ENCODE results near the gene PJA2.

PJA2 gene

DNA sequence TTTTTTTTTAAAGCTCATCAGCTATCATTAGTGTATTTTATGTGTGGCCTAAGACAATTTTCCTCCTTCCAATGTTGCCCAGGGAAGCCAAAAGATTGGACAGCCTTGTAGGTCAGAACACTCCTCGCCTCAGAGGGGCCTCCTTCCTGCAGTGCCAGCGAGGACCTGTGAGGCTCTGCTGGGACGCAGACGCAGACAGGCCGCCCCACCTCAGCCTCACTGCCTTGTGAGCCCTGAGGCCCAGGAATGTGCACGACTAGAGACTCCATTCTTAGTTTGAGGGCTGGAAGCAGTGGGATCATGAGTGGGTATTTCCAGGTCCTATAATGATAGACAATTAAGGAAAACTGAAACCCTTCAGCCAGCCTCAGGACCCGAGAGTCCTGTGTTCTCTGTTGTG, 85.4 kb downstream of the PJA2 start:
- Histone ChIP-seq H3K27ac (ENCODE audit: low read depth, low read length) (no peak overlapping the region), H3K9ac (ENCODE audit: low read length) (no peak overlapping the region), H3K9me3 (ENCODE audit: control insufficient read depth, insufficient read depth, low read depth, low read length) (no peaks in the 10 kb centered on the region), H3K4me1 (ENCODE audit: control insufficient read depth, insufficient read depth, low read length) (no peaks in the 10 kb centered on the region), H3K27me3 (ENCODE audit: control insufficient read depth, insufficient read depth, low read length) (no peaks in the 10 kb centered on the region), H3K4me3 (ENCODE audit: low read depth, low read length) (no peak overlapping the region), H3K36me3 (ENCODE audit: control insufficient read depth, insufficient read depth, low read length) (no peaks in the 10 kb centered on the region)

DNA sequence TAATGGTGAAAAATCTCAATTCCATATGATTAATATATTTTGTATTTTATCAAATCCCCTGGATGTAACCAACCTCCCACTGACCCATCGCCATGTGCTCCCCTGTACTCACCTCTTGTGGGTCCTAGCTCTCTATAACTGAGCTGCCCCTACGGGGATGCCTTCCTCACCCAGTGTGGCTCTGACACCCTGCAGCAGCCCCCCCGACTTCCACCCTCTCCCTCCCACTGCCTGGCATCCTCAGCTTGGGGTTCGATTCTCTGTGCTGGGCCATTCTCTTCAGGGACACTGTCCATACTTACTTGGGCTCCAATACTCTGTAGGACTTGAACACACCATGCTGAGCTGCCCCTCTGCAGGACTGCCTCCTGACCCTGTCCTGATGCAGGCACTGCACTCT, 87.1 kb downstream of the PJA2 start:
- no peak overlapping the region for H3K9ac ChIP-seq (ENCODE audit: low read length)

DNA sequence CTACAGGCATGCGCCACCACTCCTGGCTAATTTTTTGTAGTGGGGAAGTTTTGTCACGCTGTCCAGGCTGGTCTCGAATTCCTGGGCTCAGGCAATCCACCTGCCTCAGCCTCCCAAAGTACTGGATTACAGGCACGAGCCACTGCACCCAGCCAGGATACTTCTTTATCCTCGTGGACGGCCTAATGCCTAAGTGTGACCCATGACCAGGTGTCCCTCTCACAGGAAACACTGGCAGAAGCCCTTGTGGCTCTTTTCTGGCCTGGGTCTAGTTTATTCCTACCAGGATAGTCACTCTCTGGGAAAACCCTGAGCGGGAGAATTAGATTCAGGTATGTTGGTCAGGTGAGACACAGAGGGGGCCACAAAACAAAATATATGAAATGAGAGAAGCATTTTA, 90.4 kb downstream of the PJA2 start:
- no peaks in the 10 kb centered on the region for H3K4me1 ChIP-seq (ENCODE audit: control insufficient read depth, insufficient read depth, low read length)
- no peaks in the 10 kb centered on the region for H3K9me3 ChIP-seq (ENCODE audit: control insufficient read depth, insufficient read depth, low read depth, low read length)
- no peak overlapping the region for H3K27ac ChIP-seq (ENCODE audit: low read depth, low read length)
- no peak overlapping the region for H3K9ac ChIP-seq (ENCODE audit: low read length)
- H3K4me3 ChIP-seq (ENCODE audit: low read depth, low read length): no peak overlapping the region
- H3K27me3 ChIP-seq (ENCODE audit: control insufficient read depth, insufficient read depth, low read length): no peaks in the 10 kb centered on the region
- H3K36me3 ChIP-seq (ENCODE audit: control insufficient read depth, insufficient read depth, low read length): no peaks in the 10 kb centered on the region

More for the DNA sequence above, 87.1 kb downstream of the PJA2 start:
- Histone ChIP-seq H3K4me3 (ENCODE audit: low read depth, low read length) (no peak overlapping the region), H3K4me1 (ENCODE audit: control insufficient read depth, insufficient read depth, low read length) (no peaks in the 10 kb centered on the region), H3K9me3 (ENCODE audit: control insufficient read depth, insufficient read depth, low read depth, low read length) (no peaks in the 10 kb centered on the region), H3K27ac (ENCODE audit: low read depth, low read length) (no peak overlapping the region), H3K27me3 (ENCODE audit: control insufficient read depth, insufficient read depth, low read length) (no peaks in the 10 kb centered on the region), H3K36me3 (ENCODE audit: control insufficient read depth, insufficient read depth, low read length) (no peaks in the 10 kb centered on the region)

DNA sequence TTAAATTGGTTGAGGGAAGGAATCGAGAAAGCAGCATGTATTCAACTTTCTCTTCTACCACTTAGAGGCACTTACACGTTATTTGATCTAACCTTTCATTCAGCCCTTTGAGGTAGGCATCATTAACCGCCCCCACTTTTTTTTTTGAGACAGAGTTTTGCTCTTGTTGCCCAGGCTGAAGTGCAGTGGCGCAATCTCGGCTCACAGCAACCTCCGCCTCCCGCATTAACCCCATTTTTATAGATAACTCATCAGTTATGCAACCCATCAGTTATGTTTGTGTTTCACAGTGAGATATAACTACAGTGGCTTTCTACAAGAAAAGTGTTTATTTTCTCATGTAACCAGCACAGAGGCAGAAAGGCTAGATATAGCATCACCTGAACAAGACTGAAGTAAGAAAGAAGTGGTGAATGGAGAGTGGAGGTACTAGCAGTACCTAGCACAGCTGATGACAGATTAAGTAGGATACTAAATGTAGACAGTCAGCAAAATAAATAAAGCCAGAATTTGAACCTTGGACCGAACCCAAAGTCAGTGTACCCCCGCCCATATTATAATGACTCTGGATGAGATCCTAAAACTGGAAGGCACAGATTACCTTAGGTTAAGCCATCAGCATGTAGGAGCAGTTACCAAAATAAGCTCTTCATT, 91.2 kb downstream of the PJA2 start:
- Histone ChIP-seq H3K36me3 (ENCODE audit: control insufficient read depth, insufficient read depth, low read length) (no peaks in the 10 kb centered on the region), H3K9ac (ENCODE audit: low read length) (no peak overlapping the region), H3K27me3 (ENCODE audit: control insufficient read depth, insufficient read depth, low read length) (no peaks in the 10 kb centered on the region), H3K9me3 (ENCODE audit: control insufficient read depth, insufficient read depth, low read depth, low read length) (no peaks in the 10 kb centered on the region), H3K4me3 (ENCODE audit: low read depth, low read length) (no peak overlapping the region), H3K4me1 (ENCODE audit: control insufficient read depth, insufficient read depth, low read length) (no peaks in the 10 kb centered on the region), H3K27ac (ENCODE audit: low read depth, low read length) (no peak overlapping the region)

DNA sequence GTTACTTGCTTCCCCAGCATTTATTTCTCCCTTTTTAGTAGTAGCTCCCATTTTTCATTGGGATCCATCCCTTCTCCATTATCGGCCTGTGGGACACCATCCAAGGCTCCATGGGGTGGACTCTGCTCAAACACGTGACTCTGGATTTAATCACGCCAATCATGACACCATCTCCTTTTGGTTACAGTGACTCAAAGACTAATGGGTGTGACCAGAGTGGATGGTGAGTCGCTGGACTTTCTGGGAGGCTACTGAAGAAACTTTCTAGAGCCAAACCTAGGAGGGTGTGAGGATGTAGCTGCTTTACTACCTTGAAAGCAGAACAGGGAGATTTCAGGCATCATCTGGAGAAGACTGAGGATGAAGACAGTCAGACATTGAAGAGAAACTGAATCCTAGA, 93.1 kb downstream of the PJA2 start:
- no peaks in the 10 kb centered on the region for H3K9me3 ChIP-seq (ENCODE audit: control insufficient read depth, insufficient read depth, low read depth, low read length)
- H3K36me3 ChIP-seq (ENCODE audit: control insufficient read depth, insufficient read depth, low read length): no peaks in the 10 kb centered on the region
- no peaks in the 10 kb centered on the region for H3K27me3 ChIP-seq (ENCODE audit: control insufficient read depth, insufficient read depth, low read length)
- H3K27ac ChIP-seq (ENCODE audit: low read depth, low read length): no peak overlapping the region
- no peak overlapping the region for H3K4me3 ChIP-seq (ENCODE audit: low read depth, low read length)
- H3K9ac ChIP-seq (ENCODE audit: low read length): no peak overlapping the region
- no peaks in the 10 kb centered on the region for H3K4me1 ChIP-seq (ENCODE audit: control insufficient read depth, insufficient read depth, low read length)

DNA sequence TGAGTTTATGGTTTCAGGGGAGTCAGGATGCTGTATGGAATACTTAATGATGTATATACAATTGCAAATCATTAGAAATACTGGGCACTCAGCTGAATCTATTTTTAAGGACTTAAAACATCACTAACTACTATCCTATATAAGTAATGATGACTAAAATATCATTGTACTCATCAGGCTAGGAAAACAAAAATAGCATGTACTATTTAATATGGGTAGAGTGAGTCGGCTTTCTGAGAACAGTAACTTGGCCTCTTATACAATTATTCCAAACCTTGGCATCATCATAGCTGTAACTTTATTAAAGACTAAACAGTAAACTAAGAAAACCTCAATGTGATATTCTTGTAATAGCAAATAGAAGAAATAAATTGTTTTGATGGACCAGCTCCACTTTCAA, 94.5 kb downstream of the PJA2 start:
- no peaks in the 10 kb centered on the region for H3K9me3 ChIP-seq (ENCODE audit: control insufficient read depth, insufficient read depth, low read depth, low read length)
- no peak overlapping the region for H3K4me3 ChIP-seq (ENCODE audit: low read depth, low read length)
- no peak overlapping the region for H3K27ac ChIP-seq (ENCODE audit: low read depth, low read length)
- H3K27me3 ChIP-seq (ENCODE audit: control insufficient read depth, insufficient read depth, low read length): no peaks in the 10 kb centered on the region
- H3K36me3 ChIP-seq (ENCODE audit: control insufficient read depth, insufficient read depth, low read length): no peaks in the 10 kb centered on the region
- H3K4me1 ChIP-seq (ENCODE audit: control insufficient read depth, insufficient read depth, low read length): no peaks in the 10 kb centered on the region
- no peak overlapping the region for H3K9ac ChIP-seq (ENCODE audit: low read length)

DNA sequence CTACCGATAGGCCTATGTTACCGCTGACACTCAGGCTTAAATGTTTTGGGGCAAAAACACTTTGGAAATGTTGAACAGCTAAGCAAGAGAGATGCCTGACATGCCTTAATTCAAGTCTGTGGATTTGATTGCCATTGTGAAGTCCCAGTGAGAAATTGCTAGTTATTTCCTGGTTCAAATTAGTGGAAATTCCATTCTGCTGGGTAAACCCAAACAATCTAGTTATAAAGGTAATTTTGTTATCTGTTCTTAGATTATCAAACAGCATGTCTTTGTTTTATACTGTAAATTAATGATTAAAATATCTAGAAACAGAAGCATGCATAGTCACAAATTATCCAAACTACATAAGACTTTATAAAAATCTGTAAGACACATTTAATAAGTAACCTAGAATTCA, 96.6 kb downstream of the PJA2 start:
- Histone ChIP-seq H3K27me3 (ENCODE audit: control insufficient read depth, insufficient read depth, low read length) (no peaks in the 10 kb centered on the region), H3K9ac (ENCODE audit: low read length) (no peak overlapping the region)

DNA sequence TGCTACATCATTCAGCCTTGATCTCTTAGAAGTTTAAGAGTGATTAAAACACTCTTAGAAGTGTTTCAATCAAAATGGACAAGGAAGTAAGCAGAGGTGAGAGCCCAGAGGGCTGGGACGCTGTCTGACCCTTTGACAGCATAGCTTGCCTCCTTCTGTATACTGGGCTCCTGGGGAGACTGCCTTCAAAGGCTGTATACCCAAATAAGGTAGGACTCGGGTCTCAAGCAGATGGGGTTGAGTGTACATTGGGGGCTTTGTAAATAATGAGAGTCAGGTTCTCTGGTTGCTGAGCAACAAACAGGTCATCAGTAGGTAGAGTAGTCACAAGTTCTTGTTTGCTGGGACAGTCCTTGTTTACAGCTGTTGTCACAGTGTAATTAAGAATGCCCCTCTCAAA, 97.1 kb downstream of the PJA2 start:
- Histone ChIP-seq H3K36me3 (ENCODE audit: control insufficient read depth, insufficient read depth, low read length) (no peaks in the 10 kb centered on the region), H3K9ac (ENCODE audit: low read length) (no peak overlapping the region), H3K27ac (ENCODE audit: low read depth, low read length) (no peak overlapping the region), H3K4me3 (ENCODE audit: low read depth, low read length) (no peak overlapping the region), H3K4me1 (ENCODE audit: control insufficient read depth, insufficient read depth, low read length) (no peaks in the 10 kb centered on the region), H3K9me3 (ENCODE audit: control insufficient read depth, insufficient read depth, low read depth, low read length) (no peaks in the 10 kb centered on the region), H3K27me3 (ENCODE audit: control insufficient read depth, insufficient read depth, low read length) (no peaks in the 10 kb centered on the region)

More for the DNA sequence above, 96.6 kb downstream of the PJA2 start:
- H3K9me3 ChIP-seq (ENCODE audit: control insufficient read depth, insufficient read depth, low read depth, low read length): no peaks in the 10 kb centered on the region
- H3K36me3 ChIP-seq (ENCODE audit: control insufficient read depth, insufficient read depth, low read length): no peaks in the 10 kb centered on the region
- no peak overlapping the region for H3K27ac ChIP-seq (ENCODE audit: low read depth, low read length)
- H3K4me1 ChIP-seq (ENCODE audit: control insufficient read depth, insufficient read depth, low read length): no peaks in the 10 kb centered on the region
- no peak overlapping the region for H3K4me3 ChIP-seq (ENCODE audit: low read depth, low read length)

DNA sequence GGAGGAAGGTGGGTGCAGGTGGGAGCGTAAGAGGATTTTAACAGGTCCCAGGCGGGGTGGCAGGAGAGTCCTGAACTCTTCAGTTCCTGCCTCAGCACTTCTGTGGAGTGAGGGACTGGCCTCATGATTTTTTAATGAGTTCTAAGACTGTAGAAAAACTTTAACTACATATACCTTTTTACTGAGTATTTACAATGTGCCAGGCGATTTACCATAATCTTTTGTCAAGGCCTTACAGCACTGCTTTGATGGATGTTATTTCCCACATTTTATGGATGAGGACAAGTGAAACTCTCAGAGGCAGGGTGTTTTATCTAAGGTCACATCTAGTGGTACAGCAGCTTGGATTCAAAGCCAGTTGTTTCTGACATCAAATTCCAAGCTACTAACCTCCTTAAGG, 99.5 kb downstream of the PJA2 start:
- Histone ChIP-seq H3K36me3 (ENCODE audit: control insufficient read depth, insufficient read depth, low read length) (no peaks in the 10 kb centered on the region), H3K27me3 (ENCODE audit: control insufficient read depth, insufficient read depth, low read length) (no peaks in the 10 kb centered on the region), H3K9me3 (ENCODE audit: control insufficient read depth, insufficient read depth, low read depth, low read length) (no peaks in the 10 kb centered on the region), H3K27ac (ENCODE audit: low read depth, low read length) (no peak overlapping the region), H3K4me1 (ENCODE audit: control insufficient read depth, insufficient read depth, low read length) (no peaks in the 10 kb centered on the region), H3K9ac (ENCODE audit: low read length) (no peak overlapping the region), H3K4me3 (ENCODE audit: low read depth, low read length) (no peak overlapping the region)

DNA sequence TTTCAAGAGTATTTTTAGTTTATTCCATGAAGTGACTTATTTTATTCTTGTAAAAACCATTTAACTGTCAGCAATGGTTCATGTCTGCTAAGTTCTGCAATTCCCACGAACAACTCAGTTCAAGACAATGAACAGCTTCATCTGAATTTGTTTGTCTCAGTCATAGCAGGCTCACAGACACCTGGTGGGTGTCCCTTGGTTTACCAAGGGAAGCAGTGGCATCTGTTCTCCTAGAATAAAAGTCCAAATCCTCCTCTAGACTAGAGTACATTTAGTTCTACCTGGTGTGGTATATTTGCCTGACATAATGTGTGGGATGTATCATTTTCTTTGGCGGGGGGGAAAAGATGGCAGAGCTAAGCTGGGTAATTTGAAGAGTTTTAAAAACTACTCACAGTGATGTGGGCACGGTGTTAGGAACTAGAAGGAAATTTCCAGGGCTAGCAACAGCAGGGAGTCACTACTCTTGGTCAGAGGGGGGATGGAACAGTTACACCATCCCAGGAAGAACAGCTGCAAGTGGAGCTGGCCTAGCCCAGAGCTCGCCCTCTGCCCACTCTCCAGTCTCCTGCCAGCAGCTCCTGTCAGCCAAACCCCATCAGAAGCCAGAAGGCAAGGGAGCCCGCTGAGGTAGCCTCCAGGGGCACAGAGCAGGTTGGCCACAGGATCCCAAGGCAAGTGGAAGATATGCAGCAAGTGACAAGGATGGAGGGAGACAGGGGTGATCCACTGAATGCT, 100.3 kb downstream of the PJA2 start:
- Histone ChIP-seq H3K36me3 (ENCODE audit: control insufficient read depth, insufficient read depth, low read length) (no peaks in the 10 kb centered on the region), H3K4me1 (ENCODE audit: control insufficient read depth, insufficient read depth, low read length) (no peaks in the 10 kb centered on the region), H3K4me3 (ENCODE audit: low read depth, low read length) (no peak overlapping the region), H3K9ac (ENCODE audit: low read length) (no peak overlapping the region), H3K27me3 (ENCODE audit: control insufficient read depth, insufficient read depth, low read length) (no peaks in the 10 kb centered on the region), H3K27ac (ENCODE audit: low read depth, low read length) (no peak overlapping the region), H3K9me3 (ENCODE audit: control insufficient read depth, insufficient read depth, low read depth, low read length) (no peaks in the 10 kb centered on the region)

DNA sequence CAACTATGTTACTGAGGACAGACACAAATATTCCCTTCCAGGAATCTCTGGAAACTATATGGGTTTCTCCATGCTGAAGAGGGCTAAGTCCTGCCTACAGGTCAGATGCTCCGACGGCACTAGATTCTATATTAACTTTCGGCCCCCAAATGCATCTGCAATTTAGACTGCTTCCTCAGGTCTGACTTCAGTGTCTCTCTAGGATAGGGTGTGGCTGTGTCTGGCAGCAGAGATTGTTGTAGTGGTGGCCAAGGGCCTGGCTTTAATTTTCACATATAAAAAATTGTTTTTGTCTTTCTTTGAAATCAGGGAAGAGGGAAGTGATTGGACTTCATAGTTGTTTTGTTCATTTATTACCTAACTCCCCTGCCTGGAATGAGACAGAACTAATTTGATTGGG, 101.8 kb downstream of the PJA2 start:
- H3K27ac ChIP-seq (ENCODE audit: low read depth, low read length): no peak overlapping the region
- H3K4me1 ChIP-seq (ENCODE audit: control insufficient read depth, insufficient read depth, low read length): no peaks in the 10 kb centered on the region
- no peaks in the 10 kb centered on the region for H3K9me3 ChIP-seq (ENCODE audit: control insufficient read depth, insufficient read depth, low read depth, low read length)
- H3K9ac ChIP-seq (ENCODE audit: low read length): no peak overlapping the region
- H3K27me3 ChIP-seq (ENCODE audit: control insufficient read depth, insufficient read depth, low read length): no peaks in the 10 kb centered on the region
- no peaks in the 10 kb centered on the region for H3K36me3 ChIP-seq (ENCODE audit: control insufficient read depth, insufficient read depth, low read length)
- H3K4me3 ChIP-seq (ENCODE audit: low read depth, low read length): no peak overlapping the region

All from HUES6 (cell line).